Activated CD8-positive, alpha-beta memory T cell treated with anti-CD3 and anti-CD28 coated beads for 36 hours (primary cell): ENCODE data around the gene BOLA2B. TPM values are rescaled to one million over a fixed set of nuclear protein-coding genes. Genes with fewer than 3 reads are reported as not detected.

Experiments used
- CTCF ChIA-PET: fragments of 350-600 bp; sonication (Branson Sonifier 250); formaldehyde crosslinking; loops from one replicate; lab custom pipeline; 2021; ENCODE audit warnings: antibody characterized with exemption; lab: Charles Lee
- POLR2A ChIA-PET: fragments of 350-600 bp; sonication (Branson Sonifier 250); formaldehyde crosslinking; loops from one replicate; lab custom pipeline; 2021; ENCODE audit warnings: antibody characterized with exemption; lab: Charles Lee
- total RNA-seq, 2 experiments: library from RNA; stranded (reverse); gene quantifications; one replicate each; pipeline ENCODE4 v1.2.3, GENCODE V29; 2021

BOLA2B gene
- total RNA-seq, 2 experiments from 2014 or later: 266 to 297 TPM

GRCh38 chr16:30151091-30151490 lies 42.4 kb downstream of the BOLA2B start:
- CTCF ChIA-PET: interaction anchor here (1.5 kb wide), 1 partner anchor 38 kb away, joined by 4 read pairs; the partner anchor contains the start of gene GDPD3
- POLR2A ChIA-PET: no interaction called here

GRCh38 chr16:30149250-30149930 lies 44.1 kb downstream of the BOLA2B start:
- ChIA-PET CTCF (no interaction called here), POLR2A (no interaction called here)

GRCh38 chr16:30147843-30148510 lies 45.5 kb downstream of the BOLA2B start:
- ChIA-PET POLR2A (interaction anchor here (1.0 kb wide), 1 partner anchor 35 kb away, joined by 5 read pairs; the partner anchor contains the start of gene CORO1A), CTCF (no interaction called here)

GRCh38 chr16:30145657-30146056 lies 47.8 kb downstream of the BOLA2B start:
- ChIA-PET CTCF (interaction anchor here (0.7 kb wide), 1 partner anchor 304 kb away, joined by 3 read pairs; no protein-coding TSS in a partner anchor), POLR2A (no interaction called here)

- ChIA-PET CTCF (no interaction called here), POLR2A (no interaction called here)
Observed at GRCh38 chr16:30144917-30145316, 48.5 kb downstream of the BOLA2B start.

- ChIA-PET POLR2A (no interaction called here), CTCF (interaction anchor here (1.6 to 2.1 kb wide), 2 partner anchors 39 to 42 kb away, joined by 7 to 8 read pairs; partner anchors contain the start of gene CORO1A)
Observed at GRCh38 chr16:30144017-30144416, 49.4 kb downstream of the BOLA2B start.

- CTCF ChIA-PET: interaction anchor here (1.1 to 2.1 kb wide), 6 partner anchors 13 to 473 kb away, joined by 3 to 8 read pairs (median 4); partner anchors contain the start of gene CORO1A
- POLR2A ChIA-PET: no interaction called here
Observed at GRCh38 chr16:30143347-30143702, 50.1 kb downstream of the BOLA2B start.

Other genes with a start within 250 kb of the BOLA2B start
- 10 to 100 TPM; 40.0 to 40.2 TPM for gene TMEM219, start 231.6 kb downstream of the BOLA2B start, total RNA-seq
- 10 to 100 TPM; 38.8 to 39.1 TPM for gene TAOK2, start 219.8 kb downstream of the BOLA2B start, total RNA-seq
- gene HIRIP3, start 198.0 kb downstream of the BOLA2B start, total RNA-seq: 10 to 100 TPM; 46.1 to 46.2 TPM
- 100 to 1,000 TPM; 119 to 123 TPM for gene INO80E, start 197.4 kb downstream of the BOLA2B start, total RNA-seq
- under 1 TPM; 0.70 to 0.84 TPM for gene DOC2A, start 182.6 kb downstream of the BOLA2B start, total RNA-seq
- not detected for gene C16orf92, start 170.5 kb downstream of the BOLA2B start, total RNA-seq
- gene TLCD3B, start 162.4 kb downstream of the BOLA2B start, total RNA-seq: 1 to 10 TPM; 1.1 to 1.4 TPM
- gene ALDOA, start 127.9 kb downstream of the BOLA2B start, total RNA-seq: 1,000 to 10,000 TPM; 2,600 to 2,646 TPM
- 100 to 1,000 TPM; 125 to 137 TPM for gene PPP4C, start 117.7 kb downstream of the BOLA2B start, total RNA-seq
- 1 to 10 TPM; 1.5 to 1.7 TPM for gene TBX6, start 101.7 kb downstream of the BOLA2B start, total RNA-seq
- gene YPEL3, start 97.5 kb downstream of the BOLA2B start, total RNA-seq: 10 to 100 TPM; 13.3 to 13.6 TPM
- 1 to 10 TPM; 3.4 to 4.3 TPM for gene GDPD3, start 80.1 kb downstream of the BOLA2B start, total RNA-seq
- gene MAPK3, start 70.4 kb downstream of the BOLA2B start, total RNA-seq: 10 to 100 TPM; 38.7 to 40.8 TPM
- 100 to 1,000 TPM; 971 to 991 TPM for gene CORO1A, start 10.1 kb downstream of the BOLA2B start, total RNA-seq
- gene SLX1A, start 209 bp upstream of the BOLA2B start, total RNA-seq: 10 to 100 TPM; 62.6 to 72.6 TPM
- gene SULT1A3, start 5.6 kb upstream of the BOLA2B start, total RNA-seq: 10 to 100 TPM; 11.6 to 12.7 TPM
- gene NPIPB13, start 54.8 kb upstream of the BOLA2B start, total RNA-seq: 1 to 10 TPM; 7.7 to 8.6 TPM
- 10 to 100 TPM; 77.8 to 80.4 TPM for gene CD2BP2, start 161.6 kb upstream of the BOLA2B start, total RNA-seq
- gene TBC1D10B, start 176.8 kb upstream of the BOLA2B start, total RNA-seq: 10 to 100 TPM; 56.9 to 57.8 TPM
- gene MYL11, start 181.1 kb upstream of the BOLA2B start, total RNA-seq: 1 to 10 TPM in 1 of 2 experiments, under 1 TPM in 1; 0.80 to 1.6 TPM
- 100 to 1,000 TPM; 186 to 194 TPM for gene SEPTIN1, start 188.9 kb upstream of the BOLA2B start, total RNA-seq
- 10 to 100 TPM; 16.9 to 18.2 TPM for gene ZNF48, start 201.8 kb upstream of the BOLA2B start, total RNA-seq
- gene ZNF771, start 213.9 kb upstream of the BOLA2B start, total RNA-seq: 1 to 10 TPM; 7.5 to 8.3 TPM
- gene DCTPP1, start 236.4 kb upstream of the BOLA2B start, total RNA-seq: 100 to 1,000 TPM; 182 TPM